Stimulated activated CD4-positive, alpha-beta T cell treated with anti-CD3 and anti-CD28 coated beads, TNF-alpha, amount 100 ng/mL, for 24 hours (primary cell): ENCODE results near the gene CUL9.

Experiments used
- DNase-seq, 3 experiments: peaks; one replicate each; pipeline ENCODE4 v3.0.0-alpha.2; 2020; ENCODE audit warnings: low read depth in 3 of 3

CUL9 gene

DNA sequence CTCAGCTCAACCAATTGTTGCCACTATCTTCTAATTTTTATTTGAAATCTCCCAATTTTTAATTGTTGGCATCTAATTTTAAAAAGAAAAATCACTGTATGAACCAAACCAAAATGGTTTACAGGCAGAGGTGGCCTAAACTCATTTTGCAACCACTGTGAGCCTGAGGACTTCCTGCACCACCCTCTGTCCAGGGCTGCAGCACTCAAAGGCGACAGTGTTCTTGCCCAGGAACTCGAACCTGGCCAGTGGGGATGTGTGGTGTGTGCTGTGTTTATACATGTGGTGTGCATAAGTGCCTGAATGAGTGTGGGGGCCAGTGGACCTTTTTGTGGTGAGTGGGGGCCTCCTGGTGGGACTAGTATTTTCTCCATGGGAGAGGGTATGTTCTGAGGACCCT, 91.7 kb downstream of the CUL9 start:
- DNase-seq, result no peak
